Subcutaneous preadipocyte (primary cell): Measurements from ENCODE around the gene C3orf20. TPM values are rescaled to one million over a fixed set of nuclear protein-coding genes. Genes with fewer than 3 reads are reported as not detected.

Experiments
- total RNA-seq: library from RNA; depleted of rRNA; stranded (reverse); fragments of >200 nt; gene quantifications from 2 replicates; pipeline ENCODE4 v1.2.3, GENCODE V29; 2012

C3orf20 gene
- not detected in 2 replicates for total RNA-seq

GRCh38 chr3:14674841-14675240, at the start of gene C3orf20:
C3orf20 (plus strand) TSS chr3:14675141; CDS start chr3:14682714, 7,573 bp downstream.

GRCh38 chr3:14651440-14652251, 23.3 kb upstream of the C3orf20 start, which contains the start of gene CCDC174:
CCDC174 (plus strand) TSS chr3:14651762; CDS start chr3:14651837, 75 bp downstream.

GRCh38 chr3:14818804-14819500, 144.0 kb downstream of the C3orf20 start, which contains the start of gene FGD5:
FGD5 (plus strand) TSS chr3:14818962; CDS start chr3:14819072, 110 bp downstream.

Other genes starting within 250 kb of the C3orf20 start
- gene GRIP2, start 134.8 kb upstream of the C3orf20 start, total RNA-seq, result not detected in 2 replicates
- gene CCDC174, start 23.4 kb upstream of the C3orf20 start, total RNA-seq, result 8.8 TPM in 2 replicates
- gene FGD5, start 143.8 kb downstream of the C3orf20 start, total RNA-seq, result 5.3 and 10.3 TPM in 2 replicates